ENCODE data around the gene USH2A.

Gene USH2A

DNA sequence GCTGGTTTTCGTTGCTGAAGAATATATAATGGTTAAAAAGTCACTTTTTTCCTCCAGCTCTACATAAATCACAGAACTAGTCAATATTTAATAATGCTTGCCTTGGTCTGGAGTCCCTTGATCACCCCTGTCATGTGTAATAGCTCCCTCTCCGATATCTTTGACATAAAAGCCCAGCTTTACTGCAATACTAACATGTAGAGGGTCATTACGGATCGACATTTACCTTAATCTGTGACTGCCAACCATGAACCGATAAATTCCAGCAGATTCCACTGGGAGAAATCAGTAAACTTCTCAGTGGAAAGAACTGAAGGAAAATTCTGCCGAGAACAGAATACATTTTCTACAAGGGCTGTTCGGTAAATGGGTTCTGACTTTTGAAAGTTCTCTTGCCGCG, 459.6 kb downstream of the USH2A start:
- H3K9me3 ChIP-seq, result no peaks in the 10 kb centered on the region
- H3K4me1 ChIP-seq, result no peaks in the 10 kb centered on the region
- DNase-seq, result no peak
- no peaks in the 10 kb centered on the region for H3K27me3 ChIP-seq
- intact Hi-C loops (cut with DNase I; ENCODE audit: low total_unique reads), result no loop called here
- H3K4me3 ChIP-seq, result no peak overlapping the region
- no peak overlapping the region for H3K27ac ChIP-seq
- TF ChIP-seq, protein P1, sequence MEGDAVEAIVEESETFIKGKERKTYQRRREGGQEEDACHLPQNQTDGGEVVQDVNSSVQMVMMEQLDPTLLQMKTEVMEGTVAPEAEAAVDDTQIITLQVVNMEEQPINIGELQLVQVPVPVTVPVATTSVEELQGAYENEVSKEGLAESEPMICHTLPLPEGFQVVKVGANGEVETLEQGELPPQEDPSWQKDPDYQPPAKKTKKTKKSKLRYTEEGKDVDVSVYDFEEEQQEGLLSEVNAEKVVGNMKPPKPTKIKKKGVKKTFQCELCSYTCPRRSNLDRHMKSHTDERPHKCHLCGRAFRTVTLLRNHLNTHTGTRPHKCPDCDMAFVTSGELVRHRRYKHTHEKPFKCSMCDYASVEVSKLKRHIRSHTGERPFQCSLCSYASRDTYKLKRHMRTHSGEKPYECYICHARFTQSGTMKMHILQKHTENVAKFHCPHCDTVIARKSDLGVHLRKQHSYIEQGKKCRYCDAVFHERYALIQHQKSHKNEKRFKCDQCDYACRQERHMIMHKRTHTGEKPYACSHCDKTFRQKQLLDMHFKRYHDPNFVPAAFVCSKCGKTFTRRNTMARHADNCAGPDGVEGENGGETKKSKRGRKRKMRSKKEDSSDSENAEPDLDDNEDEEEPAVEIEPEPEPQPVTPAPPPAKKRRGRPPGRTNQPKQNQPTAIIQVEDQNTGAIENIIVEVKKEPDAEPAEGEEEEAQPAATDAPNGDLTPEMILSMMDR (IDR thresholded peaks at IDR 0.05), result no peak
- H3K36me3 ChIP-seq, result no peaks in the 10 kb centered on the region

DNA sequence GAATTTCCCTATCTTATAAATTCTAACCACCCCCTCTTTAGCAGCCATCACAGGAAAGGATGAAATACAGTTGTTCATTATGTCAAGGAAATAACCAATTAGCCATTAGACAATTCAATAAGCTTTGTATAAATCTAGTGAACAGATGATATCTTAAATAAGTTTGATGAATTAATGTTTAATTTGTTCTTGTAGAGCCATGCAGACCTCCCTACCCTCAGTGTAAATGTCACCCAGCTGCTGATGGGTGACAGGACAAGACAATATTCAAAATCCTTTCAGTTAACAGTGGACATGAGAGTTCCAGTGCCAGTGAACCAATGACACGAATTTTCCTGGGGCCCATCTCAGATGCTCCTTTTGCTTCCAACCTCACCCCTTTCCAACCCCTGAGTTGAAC, 460.2 kb downstream of the USH2A start:
- no peaks in the 10 kb centered on the region for H3K36me3 ChIP-seq
- H3K9me3 ChIP-seq, result no peaks in the 10 kb centered on the region
- intact Hi-C loops (cut with DNase I; ENCODE audit: low total_unique reads), result no loop called here
- DNase-seq, result no peak
- no peak overlapping the region for H3K27ac ChIP-seq
- no peak overlapping the region for H3K4me3 ChIP-seq
- no peaks in the 10 kb centered on the region for H3K27me3 ChIP-seq
- no peaks in the 10 kb centered on the region for H3K4me1 ChIP-seq
- TF ChIP-seq, protein P1 (IDR thresholded peaks at IDR 0.05), result no peak

DNA sequence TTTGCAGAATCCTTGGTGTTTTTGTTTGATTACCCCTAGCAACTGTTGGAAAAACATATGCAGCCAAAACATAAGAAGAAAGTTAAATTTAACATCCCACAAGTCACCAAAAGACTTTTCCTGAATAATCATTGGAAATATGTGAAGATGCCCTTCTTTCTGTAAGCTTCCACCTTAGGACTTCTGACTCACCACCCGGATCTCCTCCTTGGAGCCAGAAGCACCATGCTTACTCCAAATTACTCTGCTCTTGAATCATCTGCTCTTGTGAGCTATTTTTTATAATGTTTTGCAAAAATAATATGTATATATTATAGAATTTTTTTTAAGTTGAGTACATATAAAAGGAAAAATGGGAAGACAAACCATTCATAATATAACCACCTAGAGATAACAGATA, 464.4 kb downstream of the USH2A start:
- Histone ChIP-seq H3K4me1 (no peaks in the 10 kb centered on the region), H3K27me3 (no peaks in the 10 kb centered on the region), H3K36me3 (no peaks in the 10 kb centered on the region), H3K27ac (no peak overlapping the region), H3K9me3 (no peaks in the 10 kb centered on the region), H3K4me3 (no peak overlapping the region)
- intact Hi-C loops (cut with DNase I; ENCODE audit: low total_unique reads), result no loop called here
- DNase-seq, result no peak
- TF ChIP-seq, protein P1 (IDR thresholded peaks at IDR 0.05), result no peak

DNA sequence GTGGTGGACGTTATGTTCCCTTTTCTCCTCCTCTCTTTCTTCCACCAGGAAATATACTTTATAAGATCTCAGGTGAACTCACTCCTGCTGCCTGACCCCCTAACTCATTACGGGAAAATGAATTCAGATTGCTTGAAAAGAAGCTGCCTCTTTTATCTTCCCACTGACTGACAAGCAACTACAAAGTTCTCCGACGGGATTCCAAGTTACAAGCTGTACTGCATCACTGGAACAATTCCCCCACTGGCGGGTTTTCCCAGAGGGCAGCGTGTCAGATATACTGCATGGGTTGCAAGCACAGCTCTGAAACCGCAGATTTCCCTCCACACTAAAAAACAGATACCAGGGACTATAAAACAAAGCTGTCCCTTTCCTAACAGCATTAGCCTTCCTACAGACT, 465.6 kb downstream of the USH2A start:
- Histone ChIP-seq H3K36me3 (no peaks in the 10 kb centered on the region), H3K27me3 (no peaks in the 10 kb centered on the region), H3K4me3 (no peak overlapping the region), H3K27ac (no peak overlapping the region), H3K4me1 (no peaks in the 10 kb centered on the region), H3K9me3 (no peaks in the 10 kb centered on the region)
- TF ChIP-seq, protein P1 (IDR thresholded peaks at IDR 0.05), result no peak
- DNase-seq, result no peak
- intact Hi-C loops (cut with DNase I; ENCODE audit: low total_unique reads), result no loop called here

DNA sequence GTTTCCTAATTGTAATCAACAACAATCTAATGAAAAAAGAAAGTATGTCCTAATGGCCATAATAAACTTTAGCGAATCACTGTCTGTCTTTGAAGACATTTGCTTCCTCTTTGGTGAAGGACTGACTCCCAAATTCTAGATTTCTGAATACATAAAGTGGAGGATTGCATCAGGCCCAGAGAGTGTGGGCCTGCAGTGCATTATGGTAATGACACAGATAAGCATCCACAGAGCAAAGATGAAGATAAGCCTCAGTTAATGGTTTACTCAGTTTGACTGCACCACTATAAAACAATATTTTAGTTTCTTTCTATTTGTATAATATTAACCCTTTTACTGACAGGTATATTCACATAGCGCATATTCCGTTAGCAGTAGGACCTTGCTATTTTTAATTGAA, 490.7 kb downstream of the USH2A start:
- Histone ChIP-seq H3K27ac (no peak overlapping the region), H3K36me3 (no peaks in the 10 kb centered on the region), H3K27me3 (no peaks in the 10 kb centered on the region), H3K4me3 (no peak overlapping the region), H3K9me3 (no peaks in the 10 kb centered on the region), H3K4me1 (no peaks in the 10 kb centered on the region)
- TF ChIP-seq, protein P1 (IDR thresholded peaks at IDR 0.05), result no peak
- intact Hi-C loops (cut with DNase I; ENCODE audit: low total_unique reads), result no loop called here
- DNase-seq, result no peak

DNA sequence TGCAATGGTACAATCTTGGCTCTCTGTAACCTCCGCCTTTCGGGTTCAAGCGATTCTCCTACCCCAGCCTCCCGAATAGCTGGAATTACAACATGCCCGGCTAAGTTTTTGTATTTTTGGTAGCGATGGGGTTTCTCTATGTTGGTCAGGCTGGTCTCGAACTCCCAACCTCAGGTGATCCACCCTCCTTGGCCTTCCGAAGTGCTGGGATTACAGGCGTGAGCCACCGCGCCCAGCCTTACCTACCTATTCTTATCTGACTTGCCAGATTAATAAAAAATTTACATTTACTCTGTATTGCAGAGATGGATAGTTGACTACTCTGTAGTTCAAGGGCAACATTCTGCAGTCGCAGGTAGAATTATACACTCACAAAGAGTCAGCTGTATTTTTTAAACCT, 496.6 kb downstream of the USH2A start:
- Histone ChIP-seq H3K4me3 (no peak overlapping the region), H3K4me1 (no peaks in the 10 kb centered on the region), H3K36me3 (no peaks in the 10 kb centered on the region), H3K27ac (no peak overlapping the region), H3K27me3 (no peaks in the 10 kb centered on the region), H3K9me3 (no peaks in the 10 kb centered on the region)
- intact Hi-C loops (cut with DNase I; ENCODE audit: low total_unique reads), result no loop called here
- DNase-seq, result no peak
- TF ChIP-seq, protein P1 (IDR thresholded peaks at IDR 0.05), result no peak
